ENCODE data around the gene PIP5K1B. TPM values are rescaled to one million over a fixed set of nuclear protein-coding genes. Genes with fewer than 3 reads are reported as not detected.

PIP5K1B gene
- total and polyA plus RNA-seq, 2 donors (not counting 1 experiment from before 2014, with no cell fraction given), result 11.8 to 24.1 TPM

DNA sequence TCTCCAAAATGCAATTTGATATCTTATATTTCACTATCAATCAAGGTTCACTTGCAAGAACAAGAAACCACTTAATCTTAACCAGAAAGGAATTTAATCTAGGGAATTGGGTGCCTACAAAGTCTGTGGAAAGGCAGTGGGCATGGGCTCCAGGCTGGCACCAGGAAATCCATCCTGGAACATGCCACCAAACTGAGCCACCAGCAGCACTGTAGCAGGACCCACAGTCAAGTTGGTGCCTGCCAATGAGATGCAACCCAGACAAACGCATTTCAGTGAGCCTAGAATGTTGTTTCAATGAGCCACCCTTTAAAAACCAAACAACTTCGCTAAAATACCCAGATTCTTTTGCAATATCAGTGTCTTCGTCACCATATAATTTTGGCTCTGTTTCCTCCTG, 237.8 kb downstream of the PIP5K1B start:
- Histone ChIP-seq H3K27ac (ENCODE audit: low read length in 2 of 2) (no peak overlapping the region), H3K79me2 (ENCODE audit: control insufficient read depth, insufficient read depth, low read length) (no peaks in the 10 kb centered on the region), H2AFZ (ENCODE audit: insufficient read depth, low read depth, low read length, poor library complexity, severe bottlenecking) (no peak overlapping the region), H3K9ac (ENCODE audit: low read length) (no peak overlapping the region), H3K36me3 (replicated peaks in 1 of 2; ENCODE audit: control extremely low read depth in 1 of 2, control insufficient read depth in 1 of 2, extremely low read depth in 1 of 2, insufficient read depth in 2 of 2, low read length in 1 of 2) (peaks cover 0 to 21% of the 10 kb centered on the region in 2 experiments), H3K27me3 (replicated peaks in 1 of 4; ENCODE audit: control extremely low read depth in 1 of 4, control insufficient read depth in 3 of 4, insufficient read depth in 4 of 4, low read length in 3 of 4) (no peaks in the 10 kb centered on the region), H3K4me3 (ENCODE audit: control extremely low read depth in 1 of 5, extremely low read depth in 1 of 5, insufficient read depth in 1 of 5, low read depth in 2 of 5, low read length in 4 of 5) (no peak overlapping the region), H3K9me3 (ENCODE audit: control extremely low read depth in 1 of 3, control insufficient read depth in 2 of 3, insufficient read depth in 1 of 3, low read length in 2 of 3) (no peaks in the 10 kb centered on the region), H3K4me1 (ENCODE audit: control insufficient read depth in 2 of 2, insufficient read depth in 2 of 2, low read length in 2 of 2) (peaks cover 8 to 11% of the 10 kb centered on the region in 2 donors), H3K4me2 (replicated peaks; ENCODE audit: low read depth, low read length, poor library complexity, severe bottlenecking) (no peak overlapping the region), H4K20me1 (ENCODE audit: control insufficient read depth, insufficient read depth, low read length, poor library complexity, severe bottlenecking) (no peaks in the 10 kb centered on the region)
- Mint-ChIP-seq H3K4me3 (no peak overlapping the region), H3K27ac (no peak overlapping the region), H3K4me1 (peaks cover 22% of the 10 kb centered on the region), H3K27me3 (no peaks in the 10 kb centered on the region), H3K9me3 (ENCODE audit: insufficient read depth) (no peaks in the 10 kb centered on the region)
- DNase-seq (no peak), ATAC-seq (ENCODE audit: low read depth) (no peak)
- 74% methylated on average over 3 of the region's 3 CpGs for WGBS (ENCODE audit: insufficient coverage)
- no peak for TF ChIP-seq EZH2 (IDR thresholded peaks at IDR 0.05; ENCODE audit: borderline replicate concordance, insufficient read depth, low read depth, low read length, poor library complexity, severe bottlenecking)
- TF ChIP-seq, protein P1, sequence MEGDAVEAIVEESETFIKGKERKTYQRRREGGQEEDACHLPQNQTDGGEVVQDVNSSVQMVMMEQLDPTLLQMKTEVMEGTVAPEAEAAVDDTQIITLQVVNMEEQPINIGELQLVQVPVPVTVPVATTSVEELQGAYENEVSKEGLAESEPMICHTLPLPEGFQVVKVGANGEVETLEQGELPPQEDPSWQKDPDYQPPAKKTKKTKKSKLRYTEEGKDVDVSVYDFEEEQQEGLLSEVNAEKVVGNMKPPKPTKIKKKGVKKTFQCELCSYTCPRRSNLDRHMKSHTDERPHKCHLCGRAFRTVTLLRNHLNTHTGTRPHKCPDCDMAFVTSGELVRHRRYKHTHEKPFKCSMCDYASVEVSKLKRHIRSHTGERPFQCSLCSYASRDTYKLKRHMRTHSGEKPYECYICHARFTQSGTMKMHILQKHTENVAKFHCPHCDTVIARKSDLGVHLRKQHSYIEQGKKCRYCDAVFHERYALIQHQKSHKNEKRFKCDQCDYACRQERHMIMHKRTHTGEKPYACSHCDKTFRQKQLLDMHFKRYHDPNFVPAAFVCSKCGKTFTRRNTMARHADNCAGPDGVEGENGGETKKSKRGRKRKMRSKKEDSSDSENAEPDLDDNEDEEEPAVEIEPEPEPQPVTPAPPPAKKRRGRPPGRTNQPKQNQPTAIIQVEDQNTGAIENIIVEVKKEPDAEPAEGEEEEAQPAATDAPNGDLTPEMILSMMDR (IDR thresholded peaks at IDR 0.05), result no peak
- intact Hi-C loops (cut with micrococcal nuclease), result loop anchor here (5.0 kb wide), 1 partner anchor 35 kb away; no protein-coding TSS in a partner anchor
- ChIA-PET CTCF (no interaction called here), POLR2A (no interaction called here)

- Mint-ChIP-seq H3K4me3 (no peak overlapping the region), H3K9me3 (ENCODE audit: insufficient read depth) (no peaks in the 10 kb centered on the region), H3K27ac (no peak overlapping the region), H3K27me3 (no peaks in the 10 kb centered on the region), H3K4me1 (peaks cover 23% of the 10 kb centered on the region)
- 100% methylated on average over 1 of the region's 4 CpGs for WGBS (ENCODE audit: insufficient coverage)
- intact Hi-C loops (cut with micrococcal nuclease), result loop anchor here (5.0 kb wide), 1 partner anchor 50 kb away; no protein-coding TSS in a partner anchor
- ChIA-PET CTCF (interaction anchor here (0.6 to 1.1 kb wide), 2 partner anchors 52 to 204 kb away, joined by 3 to 4 read pairs; no protein-coding TSS in a partner anchor), POLR2A (no interaction called here)
- Histone ChIP-seq H3K4me1 (ENCODE audit: control insufficient read depth in 2 of 2, insufficient read depth in 2 of 2, low read length in 2 of 2) (peaks cover 6 to 11% of the 10 kb centered on the region in 2 donors), H2AFZ (ENCODE audit: insufficient read depth, low read depth, low read length, poor library complexity, severe bottlenecking) (no peak overlapping the region), H3K27ac (ENCODE audit: low read length in 2 of 2) (no peak overlapping the region), H3K79me2 (ENCODE audit: control insufficient read depth, insufficient read depth, low read length) (no peaks in the 10 kb centered on the region), H3K27me3 (replicated peaks in 1 of 4; ENCODE audit: control extremely low read depth in 1 of 4, control insufficient read depth in 3 of 4, insufficient read depth in 4 of 4, low read length in 3 of 4) (no peaks in the 10 kb centered on the region), H3K36me3 (replicated peaks in 1 of 2; ENCODE audit: control extremely low read depth in 1 of 2, control insufficient read depth in 1 of 2, extremely low read depth in 1 of 2, insufficient read depth in 2 of 2, low read length in 1 of 2) (peaks cover 2 to 7% of the 10 kb centered on the region in 2 experiments), H3K9ac (ENCODE audit: low read length) (no peak overlapping the region), H3K4me2 (replicated peaks; ENCODE audit: low read depth, low read length, poor library complexity, severe bottlenecking) (no peak overlapping the region), H3K4me3 (ENCODE audit: control extremely low read depth in 1 of 5, extremely low read depth in 1 of 5, insufficient read depth in 1 of 5, low read depth in 2 of 5, low read length in 4 of 5) (no peak overlapping the region), H4K20me1 (ENCODE audit: control insufficient read depth, insufficient read depth, low read length, poor library complexity, severe bottlenecking) (no peaks in the 10 kb centered on the region), H3K9me3 (ENCODE audit: control extremely low read depth in 1 of 3, control insufficient read depth in 2 of 3, insufficient read depth in 1 of 3, low read length in 2 of 3) (no peaks in the 10 kb centered on the region)
- DNase-seq (no peak), ATAC-seq (ENCODE audit: low read depth) (no peak)
- TF ChIP-seq, protein P1 (IDR thresholded peaks at IDR 0.05), result no peak
Observed at GRCh38 chr9:68947015-68947414, 242.0 kb downstream of the PIP5K1B start.

Measured in B cell (primary cell).